GM12878 (cell line): ENCODE measurements around the gene JUND. TPM values are rescaled to one million over a fixed set of nuclear protein-coding genes. Genes with fewer than 3 reads are reported as not detected.
A peak's percentile ranks its signal among the peaks of the same experiment; 100 is the strongest.

Experiments
- BCL11A ChIP-seq: IDR thresholded peaks from 2 replicates; pipeline ENCODE4 v1.6.1; 2011; ENCODE audit warnings: low read depth, low read length
- CBFB ChIP-seq: IDR thresholded peaks from 2 replicates; pipeline ENCODE4 v1.6.1; 2016; ENCODE audit warnings: antibody characterized with exemption, low read depth
- CEBPB ChIP-seq, 2 experiments: fragments of 150-350 bp in 1 of 2; IDR thresholded peaks; 2 replicates each; pipeline ENCODE4 v1.6.1; 2012 to 2014; ENCODE audit warnings: low read depth in 2 of 2, low read length in 2 of 2, borderline replicate concordance in 1 of 2, inconsistent platforms in 1 of 2
- EED ChIP-seq: sonication (generic); IDR thresholded peaks from 2 replicates; pipeline ENCODE4 v1.6.1; 2016; ENCODE audit warnings: antibody characterized with exemption, low read depth
- EP300 ChIP-seq, 2 experiments: fragments of 150-350 bp in 1 of 2; IDR thresholded peaks; 2 replicates each; pipeline ENCODE4 v1.6.1; 2011 to 2012; ENCODE audit warnings: low read depth in 2 of 2, low read length in 2 of 2, borderline replicate concordance in 1 of 2, improper control_type of control experiment in 1 of 2, inconsistent platforms in 1 of 2; ENCODE audit not compliant: control insufficient read depth in 1 of 2
- ETV6 ChIP-seq, 2 experiments: fragments of 450-650 bp in 1 of 2; IDR thresholded peaks in 1 of 2; conservative IDR thresholded peaks in 1 of 2; 2 replicates each; pipeline ENCODE4 v1.6.1; 2014; ENCODE audit warnings: antibody characterized with exemption in 1 of 2, borderline replicate concordance in 1 of 2, low read depth in 1 of 2, mild to moderate bottlenecking in 1 of 2, moderate library complexity in 1 of 2
- MEF2B ChIP-seq: fragments of 450-650 bp; IDR thresholded peaks from 2 replicates; pipeline ENCODE4 v1.6.1; 2018; ENCODE audit warnings: mild to moderate bottlenecking, moderate library complexity; ENCODE audit not compliant: partially characterized antibody, poor library complexity, severe bottlenecking
- PAX8 ChIP-seq: fragments of 450-650 bp; IDR thresholded peaks from 2 replicates; pipeline ENCODE4 v1.6.1; 2017; ENCODE audit warnings: mild to moderate bottlenecking, moderate library complexity
- POLR2A ChIP-seq: IDR thresholded peaks from 2 replicates; pipeline ENCODE4 v1.6.1; 2011; ENCODE audit warnings: low read depth, mild to moderate bottlenecking, low read length
- RAD51 ChIP-seq: fragments of 450-650 bp; IDR thresholded peaks from 2 replicates; pipeline ENCODE4 v1.6.1; 2016; ENCODE audit warnings: moderate library complexity, mild to moderate bottlenecking, inconsistent platforms
- SMAD1 ChIP-seq: fragments of 450-650 bp; IDR thresholded peaks from 2 replicates; pipeline ENCODE4 v1.6.1; 2018; ENCODE audit warnings: mild to moderate bottlenecking, low read depth; ENCODE audit not compliant: partially characterized antibody
- SREBF1 ChIP-seq: IDR thresholded peaks from 2 replicates; pipeline ENCODE4 v1.6.1; 2012; ENCODE audit warnings: mild to moderate bottlenecking, low read length
- SRF ChIP-seq, 2 experiments: IDR thresholded peaks; 2 replicates each; pipeline ENCODE4 v1.6.1; 2011; ENCODE audit warnings: low read depth in 2 of 2, low read length in 2 of 2, mild to moderate bottlenecking in 1 of 2, moderate library complexity in 1 of 2
- polyA plus RNA-seq, 11 experiments: library from polyadenylated mRNA; depleted of rRNA in 4 of 11; unstranded in 6 of 11; stranded (reverse) in 5 of 11; fragments of >200 nt; fragmentation: Nextera tagmentation in 4 of 11; fragmentation: Illumina TruSeq in 1 of 11; extraction: Ambion mirVana in 4 of 11; extraction: Trizol in 1 of 11; gene quantifications; 1 replicate in 1 of 11; 2 replicates in 10 of 11; pipeline versions ENCODE4 v1.2.1 to v1.2.3, GENCODE V29; 2011 to 2016; ENCODE audit warnings: inconsistent platforms in 2 of 11, missing spikeins in 2 of 11, low read depth in 1 of 11
- total RNA-seq, 4 experiments: library from RNA; depleted of rRNA in 3 of 4; stranded (reverse); fragments of >200 nt in 3 of 4; fragmentation: Illumina TruSeq in 1 of 4; extraction: Trizol in 1 of 4; gene quantifications; 2 replicates each; pipeline versions ENCODE4 v1.2.1 to v1.2.3, GENCODE V29; 2013 to 2021
- TF ChIP-seq, protein P1 (sequence below), 3 experiments: IDR thresholded peaks in 2 of 3; conservative IDR thresholded peaks in 1 of 3; 2 replicates each; pipeline ENCODE4 v1.5.1; 2011; ENCODE audit warnings: low read depth in 3 of 3, low read length in 3 of 3, mild to moderate bottlenecking in 3 of 3, control low read depth in 2 of 3, moderate library complexity in 2 of 3, inconsistent platforms in 1 of 3, mixed read lengths in 1 of 3; ENCODE audit not compliant: control insufficient read depth in 2 of 3, insufficient read depth in 1 of 3; ENCODE audit errors: extremely low read depth in 1 of 3
- TF ChIP-seq, protein P2 (sequence below): fragments of 450-650 bp; IDR thresholded peaks from 2 replicates; pipeline ENCODE4 v1.6.1; 2017; ENCODE audit warnings: mild to moderate bottlenecking, moderate library complexity
- TF ChIP-seq, protein P3 (sequence below): fragments of 450-650 bp; IDR thresholded peaks from 2 replicates; pipeline ENCODE4 v1.6.1; 2016; ENCODE audit warnings: mild to moderate bottlenecking
- TF ChIP-seq, protein P4 (sequence below): IDR thresholded peaks from 2 replicates; pipeline ENCODE4 v1.6.1; 2011; ENCODE audit warnings: mild to moderate bottlenecking, low read depth, low read length, moderate library complexity; ENCODE audit not compliant: insufficient replicate concordance

The JUND gene
- total and polyA plus RNA-seq, 10 of the 15 experiments (the other 5 are each of a cell fraction or from before 2014, with no cell fraction given), result 7.4 to 164 (median 18.8) TPM

DNA sequence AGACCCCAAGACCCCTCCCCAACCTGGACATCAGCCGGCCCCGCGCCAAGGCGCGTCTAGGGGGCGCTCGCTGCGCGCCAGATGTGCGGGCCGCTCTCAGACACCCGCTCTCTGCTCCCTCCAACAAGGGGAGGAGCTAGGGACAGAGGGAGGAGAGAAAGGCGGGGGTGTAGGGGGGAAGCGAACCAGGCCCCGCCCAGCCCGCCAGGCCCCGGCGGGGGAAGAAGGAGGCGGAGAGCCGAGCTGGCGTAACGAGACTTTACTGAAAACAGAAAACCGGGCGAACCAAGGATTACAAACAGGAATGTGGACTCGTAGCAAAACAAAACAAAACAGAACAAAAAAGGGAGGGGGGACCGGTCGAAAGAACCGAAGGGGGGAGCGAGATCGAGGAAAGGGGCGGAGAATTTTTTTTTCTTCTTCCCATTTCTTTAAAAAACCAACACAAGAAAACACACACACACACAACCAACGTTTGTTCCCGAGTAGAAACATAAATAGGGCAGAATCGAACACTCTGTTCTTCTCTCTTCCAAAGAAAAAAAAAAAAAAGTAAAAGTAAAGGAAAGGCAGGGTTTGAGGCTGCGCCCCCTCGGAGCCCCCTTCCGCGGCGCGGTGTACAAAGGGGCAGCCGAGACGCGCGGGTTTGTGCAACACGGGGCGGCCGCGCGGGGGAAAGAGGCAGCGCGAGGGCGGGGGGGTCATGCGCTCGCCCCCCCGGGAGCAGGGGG lies 1.7 kb downstream of the JUND start (continued):
- TF ChIP-seq, protein P1, sequence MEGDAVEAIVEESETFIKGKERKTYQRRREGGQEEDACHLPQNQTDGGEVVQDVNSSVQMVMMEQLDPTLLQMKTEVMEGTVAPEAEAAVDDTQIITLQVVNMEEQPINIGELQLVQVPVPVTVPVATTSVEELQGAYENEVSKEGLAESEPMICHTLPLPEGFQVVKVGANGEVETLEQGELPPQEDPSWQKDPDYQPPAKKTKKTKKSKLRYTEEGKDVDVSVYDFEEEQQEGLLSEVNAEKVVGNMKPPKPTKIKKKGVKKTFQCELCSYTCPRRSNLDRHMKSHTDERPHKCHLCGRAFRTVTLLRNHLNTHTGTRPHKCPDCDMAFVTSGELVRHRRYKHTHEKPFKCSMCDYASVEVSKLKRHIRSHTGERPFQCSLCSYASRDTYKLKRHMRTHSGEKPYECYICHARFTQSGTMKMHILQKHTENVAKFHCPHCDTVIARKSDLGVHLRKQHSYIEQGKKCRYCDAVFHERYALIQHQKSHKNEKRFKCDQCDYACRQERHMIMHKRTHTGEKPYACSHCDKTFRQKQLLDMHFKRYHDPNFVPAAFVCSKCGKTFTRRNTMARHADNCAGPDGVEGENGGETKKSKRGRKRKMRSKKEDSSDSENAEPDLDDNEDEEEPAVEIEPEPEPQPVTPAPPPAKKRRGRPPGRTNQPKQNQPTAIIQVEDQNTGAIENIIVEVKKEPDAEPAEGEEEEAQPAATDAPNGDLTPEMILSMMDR (IDR thresholded peaks at IDR 0.05 in 2 of 3, conservative IDR thresholded peaks at IDR 0.05 in 1 of 3; ENCODE audit: control insufficient read depth in 2 of 3, extremely low read depth in 1 of 3, insufficient read depth in 1 of 3, low read depth in 3 of 3, low read length in 3 of 3), result peak; percentile 95 to 98 (median 98)
- TF ChIP-seq EED (peak; percentile 14; the same call in 1 of the 2 replicates), PAX8 (no peak), SREBF1 (no peak), MEF2B (no peak), BCL11A (no peak), ETV6 (conservative IDR thresholded peaks at IDR 0.05 in 1 of 2, IDR thresholded peaks at IDR 0.05 in 1 of 2; ENCODE audit: borderline replicate concordance in 1 of 2, low read depth in 1 of 2) (no peak), CEBPB (IDR thresholded peaks at IDR 0.05; ENCODE audit: borderline replicate concordance in 1 of 2, low read depth in 2 of 2, low read length in 2 of 2) (no peak), RAD51 (peak; percentile 38; the same call in 1 of the 2 replicates), CBFB (no peak), SMAD1 (peak; percentile 96), EP300 (IDR thresholded peaks at IDR 0.05; ENCODE audit: borderline replicate concordance in 1 of 2, control insufficient read depth in 1 of 2, low read depth in 2 of 2, low read length in 2 of 2) (no peak; a peak in 1 of 4 replicates), POLR2A (peak; percentile 80), SRF (IDR thresholded peaks at IDR 0.05; ENCODE audit: low read depth in 2 of 2, low read length in 2 of 2) (no peak)
- TF ChIP-seq, protein P2, sequence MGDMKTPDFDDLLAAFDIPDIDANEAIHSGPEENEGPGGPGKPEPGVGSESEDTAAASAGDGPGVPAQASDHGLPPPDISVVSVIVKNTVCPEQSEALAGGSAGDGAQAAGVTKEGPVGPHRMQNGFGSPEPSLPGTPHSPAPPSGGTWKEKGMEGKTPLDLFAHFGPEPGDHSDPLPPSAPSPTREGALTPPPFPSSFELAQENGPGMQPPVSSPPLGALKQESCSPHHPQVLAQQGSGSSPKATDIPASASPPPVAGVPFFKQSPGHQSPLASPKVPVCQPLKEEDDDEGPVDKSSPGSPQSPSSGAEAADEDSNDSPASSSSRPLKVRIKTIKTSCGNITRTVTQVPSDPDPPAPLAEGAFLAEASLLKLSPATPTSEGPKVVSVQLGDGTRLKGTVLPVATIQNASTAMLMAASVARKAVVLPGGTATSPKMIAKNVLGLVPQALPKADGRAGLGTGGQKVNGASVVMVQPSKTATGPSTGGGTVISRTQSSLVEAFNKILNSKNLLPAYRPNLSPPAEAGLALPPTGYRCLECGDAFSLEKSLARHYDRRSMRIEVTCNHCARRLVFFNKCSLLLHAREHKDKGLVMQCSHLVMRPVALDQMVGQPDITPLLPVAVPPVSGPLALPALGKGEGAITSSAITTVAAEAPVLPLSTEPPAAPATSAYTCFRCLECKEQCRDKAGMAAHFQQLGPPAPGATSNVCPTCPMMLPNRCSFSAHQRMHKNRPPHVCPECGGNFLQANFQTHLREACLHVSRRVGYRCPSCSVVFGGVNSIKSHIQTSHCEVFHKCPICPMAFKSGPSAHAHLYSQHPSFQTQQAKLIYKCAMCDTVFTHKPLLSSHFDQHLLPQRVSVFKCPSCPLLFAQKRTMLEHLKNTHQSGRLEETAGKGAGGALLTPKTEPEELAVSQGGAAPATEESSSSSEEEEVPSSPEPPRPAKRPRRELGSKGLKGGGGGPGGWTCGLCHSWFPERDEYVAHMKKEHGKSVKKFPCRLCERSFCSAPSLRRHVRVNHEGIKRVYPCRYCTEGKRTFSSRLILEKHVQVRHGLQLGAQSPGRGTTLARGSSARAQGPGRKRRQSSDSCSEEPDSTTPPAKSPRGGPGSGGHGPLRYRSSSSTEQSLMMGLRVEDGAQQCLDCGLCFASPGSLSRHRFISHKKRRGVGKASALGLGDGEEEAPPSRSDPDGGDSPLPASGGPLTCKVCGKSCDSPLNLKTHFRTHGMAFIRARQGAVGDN, result 0 out of 2 replicates have a peak, but pooled peaks have one; percentile 11
- TF ChIP-seq, protein P3, sequence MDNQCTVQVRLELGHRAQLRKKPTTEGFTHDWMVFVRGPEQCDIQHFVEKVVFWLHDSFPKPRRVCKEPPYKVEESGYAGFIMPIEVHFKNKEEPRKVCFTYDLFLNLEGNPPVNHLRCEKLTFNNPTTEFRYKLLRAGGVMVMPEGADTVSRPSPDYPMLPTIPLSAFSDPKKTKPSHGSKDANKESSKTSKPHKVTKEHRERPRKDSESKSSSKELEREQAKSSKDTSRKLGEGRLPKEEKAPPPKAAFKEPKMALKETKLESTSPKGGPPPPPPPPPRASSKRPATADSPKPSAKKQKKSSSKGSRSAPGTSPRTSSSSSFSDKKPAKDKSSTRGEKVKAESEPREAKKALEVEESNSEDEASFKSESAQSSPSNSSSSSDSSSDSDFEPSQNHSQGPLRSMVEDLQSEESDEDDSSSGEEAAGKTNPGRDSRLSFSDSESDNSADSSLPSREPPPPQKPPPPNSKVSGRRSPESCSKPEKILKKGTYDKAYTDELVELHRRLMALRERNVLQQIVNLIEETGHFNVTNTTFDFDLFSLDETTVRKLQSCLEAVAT, result peak; percentile 98
- TF ChIP-seq, protein P4, sequence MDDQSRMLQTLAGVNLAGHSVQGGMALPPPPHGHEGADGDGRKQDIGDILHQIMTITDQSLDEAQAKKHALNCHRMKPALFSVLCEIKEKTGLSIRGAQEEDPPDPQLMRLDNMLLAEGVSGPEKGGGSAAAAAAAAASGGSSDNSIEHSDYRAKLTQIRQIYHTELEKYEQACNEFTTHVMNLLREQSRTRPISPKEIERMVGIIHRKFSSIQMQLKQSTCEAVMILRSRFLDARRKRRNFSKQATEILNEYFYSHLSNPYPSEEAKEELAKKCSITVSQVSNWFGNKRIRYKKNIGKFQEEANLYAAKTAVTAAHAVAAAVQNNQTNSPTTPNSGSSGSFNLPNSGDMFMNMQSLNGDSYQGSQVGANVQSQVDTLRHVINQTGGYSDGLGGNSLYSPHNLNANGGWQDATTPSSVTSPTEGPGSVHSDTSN, result no peak
